ENCODE results near the gene RAMP3.

The RAMP3 gene

GRCh38 chr7:45179666-45180065 is 22.1 kb downstream of the RAMP3 start:
- no peak for DNase-seq (ENCODE audit: low spot score)

GRCh38 chr7:45180084-45180986 is 22.7 kb downstream of the RAMP3 start:
- no peak for DNase-seq (ENCODE audit: low spot score)

- DNase-seq (ENCODE audit: low spot score), result no peak
These were observed 23.8 kb downstream of the RAMP3 start for GRCh38 chr7:45181286-45181960.

GRCh38 chr7:45181991-45182855 is 24.6 kb downstream of the RAMP3 start:
- DNase-seq (ENCODE audit: low spot score), result no peak

GRCh38 chr7:45182856-45183710 is 25.5 kb downstream of the RAMP3 start:
- no peak for DNase-seq (ENCODE audit: low spot score)

GRCh38 chr7:45183711-45184210 is 26.2 kb downstream of the RAMP3 start:
- DNase-seq (ENCODE audit: low spot score), result no peak

- DNase-seq (ENCODE audit: low spot score), result no peak
These were observed 26.9 kb downstream of the RAMP3 start for GRCh38 chr7:45184326-45185027.

GRCh38 chr7:45185028-45185863 is 27.7 kb downstream of the RAMP3 start:
- no peak for DNase-seq (ENCODE audit: low spot score)

GRCh38 chr7:45185864-45186250 is 28.3 kb downstream of the RAMP3 start:
- DNase-seq (ENCODE audit: low spot score), result no peak

- DNase-seq (ENCODE audit: low spot score), result no peak
These were observed 28.7 kb downstream of the RAMP3 start for GRCh38 chr7:45186261-45186813.

- DNase-seq (ENCODE audit: low spot score), result no peak
These were observed 29.7 kb downstream of the RAMP3 start for GRCh38 chr7:45187089-45187945.

- no peak for DNase-seq (ENCODE audit: low spot score)
These were observed 30.4 kb downstream of the RAMP3 start for GRCh38 chr7:45187946-45188411.

GRCh38 chr7:45188736-45189135 is 31.1 kb downstream of the RAMP3 start:
- no peak for DNase-seq (ENCODE audit: low spot score)

GRCh38 chr7:45189151-45189970 is 31.8 kb downstream of the RAMP3 start:
- DNase-seq (ENCODE audit: low spot score), result no peak

- DNase-seq (ENCODE audit: low spot score), result no peak
These were observed 33.0 kb downstream of the RAMP3 start for GRCh38 chr7:45190406-45191165.

GRCh38 chr7:45191396-45191795 is 33.8 kb downstream of the RAMP3 start:
- no peak for DNase-seq (ENCODE audit: low spot score)

GRCh38 chr7:45192621-45193041 is 35.0 kb downstream of the RAMP3 start:
- DNase-seq (ENCODE audit: low spot score), result no peak

Data from activated CD4-positive, alpha-beta T cell treated with anti-CD3 and anti-CD28 coated beads, Interleukin-2, Interleukin-4, amounts not matched to agents 100 ng/mL and 50 ng/mL, durations not matched to agents 16 hours and 8 hours (primary cell).